ENCODE data around the gene USP32.

- no peak for TF ChIP-seq MYC (IDR thresholded peaks at IDR 0.05; ENCODE audit: low read depth, low read length)
- no peak for TF ChIP-seq MAX (IDR thresholded peaks at IDR 0.05; ENCODE audit: low read depth, low read length)
These were observed 61.2 kb downstream of the USP32 start for GRCh38 chr17:60330731-60331130.
